Measurements from ENCODE around the gene ADORA3. TPM values are rescaled to one million over a fixed set of nuclear protein-coding genes. Genes with fewer than 3 reads are reported as not detected.

ADORA3 gene
- total and polyA plus RNA-seq, 8 donors, result 0.45 to 11.0 (median 0.82) TPM

- H3K9me3 ChIP-seq, result no peaks in the 10 kb centered on the region
- ATAC-seq, result no peak
Observed at GRCh38 chr1:111483876-111484275, 19.6 kb downstream of the ADORA3 start.

GRCh38 chr1:111483166-111483565, 20.3 kb downstream of the ADORA3 start:
- no peak for TF ChIP-seq CTCF (IDR thresholded peaks at IDR 0.05)

More at GRCh38 chr1:111483876-111484275, 19.6 kb downstream of the ADORA3 start:
- DNase-seq, result no peak
- Histone ChIP-seq H3K36me3 (no peaks in the 10 kb centered on the region), H3K27ac (peak overlapping the region in 1 of 2 donors; percentile 24), H3K27me3 (no peaks in the 10 kb centered on the region), H3K4me3 (no peak overlapping the region), H3K4me1 (peaks cover 0 to 61% of the 10 kb centered on the region in 2 donors)
- intact Hi-C loops (cut with DNase I), result no loop called here
- TF ChIP-seq CTCF (IDR thresholded peaks at IDR 0.05), result no peak

GRCh38 chr1:111481387-111482221, 21.8 kb downstream of the ADORA3 start:
- H3K36me3 ChIP-seq, result peaks cover 0 to 18% of the 10 kb centered on the region in 2 donors
- DNase-seq, result peak; percentile 69 to 93 (median 84)
- intact Hi-C loops (cut with DNase I), result no loop called here
- peak overlapping the region in 1 of 2 donors; percentile 42 for H3K27ac ChIP-seq
- H3K27me3 ChIP-seq, result no peaks in the 10 kb centered on the region
- peak; percentile 99 for ATAC-seq
- peaks cover 0 to 56% of the 10 kb centered on the region in 2 donors for H3K4me1 ChIP-seq
- H3K9me3 ChIP-seq, result no peaks in the 10 kb centered on the region
- TF ChIP-seq CTCF (IDR thresholded peaks at IDR 0.05), result peak; percentile 71 to 75
- H3K4me3 ChIP-seq, result no peak overlapping the region

More at GRCh38 chr1:111483166-111483565, 20.3 kb downstream of the ADORA3 start:
- peaks cover 0 to 7% of the 10 kb centered on the region in 2 donors for H3K36me3 ChIP-seq
- intact Hi-C loops (cut with DNase I), result no loop called here
- ATAC-seq, result no peak
- peaks cover 0 to 59% of the 10 kb centered on the region in 2 donors for H3K4me1 ChIP-seq
- no peak overlapping the region for H3K4me3 ChIP-seq
- no peaks in the 10 kb centered on the region for H3K9me3 ChIP-seq
- H3K27ac ChIP-seq, result no peak overlapping the region
- no peaks in the 10 kb centered on the region for H3K27me3 ChIP-seq
- DNase-seq, result no peak

GRCh38 chr1:111480674-111481073, 22.8 kb downstream of the ADORA3 start:
- Histone ChIP-seq H3K9me3 (no peaks in the 10 kb centered on the region), H3K4me1 (peaks cover 0 to 52% of the 10 kb centered on the region in 2 donors), H3K36me3 (peaks cover 0 to 18% of the 10 kb centered on the region in 2 donors), H3K27me3 (no peaks in the 10 kb centered on the region), H3K27ac (peak overlapping the region in 1 of 2 donors; percentile 42), H3K4me3 (no peak overlapping the region)
- TF ChIP-seq CTCF (IDR thresholded peaks at IDR 0.05), result no peak
- intact Hi-C loops (cut with DNase I), result no loop called here
- no peak for DNase-seq
- ATAC-seq, result no peak

GRCh38 chr1:111476761-111477309, 26.6 kb downstream of the ADORA3 start:
- peak; percentile 22 for ATAC-seq
- peaks cover 0 to 18% of the 10 kb centered on the region in 2 donors for H3K36me3 ChIP-seq
- peak overlapping the region in 1 of 2 donors; percentile 37 for H3K4me3 ChIP-seq
- H3K27ac ChIP-seq, result peak overlapping the region in 1 of 2 donors; percentile 94
- peaks cover 0 to 62% of the 10 kb centered on the region in 2 donors for H3K4me1 ChIP-seq
- H3K27me3 ChIP-seq, result no peaks in the 10 kb centered on the region
- H3K9me3 ChIP-seq, result no peaks in the 10 kb centered on the region
- intact Hi-C loops (cut with DNase I), result no loop called here
- no peak for TF ChIP-seq CTCF (IDR thresholded peaks at IDR 0.05)
- no peak for DNase-seq
